ENCODE data around the gene B4GALNT3.
"Not testable (repeated sequence)": the region's sequence is repeated elsewhere in the genome, so short reads cannot be mapped to it uniquely, and the experiment has no call there.

Gene B4GALNT3

GRCh38 chr12:459430-460258, at the start of gene B4GALNT3:
B4GALNT3 (plus strand) TSS chr12:459939; CDS start chr12:460377, 438 bp downstream.
- peak within 1 kb of the TSS; percentile 34 to 38 for H3K4me3 ChIP-seq (replicated peaks in 1 of 2; ENCODE audit: low read depth in 2 of 2, low read length in 2 of 2)
- DNase-seq (ENCODE audit: low read depth in 2 of 2) = peak in 1 of 2 donors; percentile 14
- TF ChIP-seq CTCF (IDR thresholded peaks at IDR 0.05; ENCODE audit: low read depth, low read length) = no peak

GRCh38 chr12:414859-415258, 44.9 kb upstream of the B4GALNT3 start:
- no peak for TF ChIP-seq CTCF (IDR thresholded peaks at IDR 0.05; ENCODE audit: low read depth, low read length)
- no peak overlapping the region for H3K4me3 ChIP-seq (replicated peaks in 1 of 2; ENCODE audit: low read depth in 2 of 2, low read length in 2 of 2)
- no peak for DNase-seq (ENCODE audit: low read depth in 2 of 2)

GRCh38 chr12:418432-418831, 41.3 kb upstream of the B4GALNT3 start:
- TF ChIP-seq CTCF (IDR thresholded peaks at IDR 0.05; ENCODE audit: low read depth, low read length) = no peak
- no peak for DNase-seq (ENCODE audit: low read depth in 2 of 2)
- no peak overlapping the region for H3K4me3 ChIP-seq (replicated peaks in 1 of 2; ENCODE audit: low read depth in 2 of 2, low read length in 2 of 2)

GRCh38 chr12:422526-422925, 37.2 kb upstream of the B4GALNT3 start:
- DNase-seq (ENCODE audit: low read depth in 2 of 2) = no peak
- no peak overlapping the region for H3K4me3 ChIP-seq (replicated peaks in 1 of 2; ENCODE audit: low read depth in 2 of 2, low read length in 2 of 2)
- TF ChIP-seq CTCF (IDR thresholded peaks at IDR 0.05; ENCODE audit: low read depth, low read length) = no peak

GRCh38 chr12:435737-436136, 24.0 kb upstream of the B4GALNT3 start:
- DNase-seq (ENCODE audit: low read depth in 2 of 2); H3K4me3 ChIP-seq (replicated peaks in 1 of 2; ENCODE audit: low read depth in 2 of 2, low read length in 2 of 2): not testable (repeated sequence)

- H3K4me3 ChIP-seq (replicated peaks in 1 of 2; ENCODE audit: low read depth in 2 of 2, low read length in 2 of 2) = no peak overlapping the region
- TF ChIP-seq CTCF (IDR thresholded peaks at IDR 0.05; ENCODE audit: low read depth, low read length) = peak; percentile 83
- peak; percentile 55 to 63 for DNase-seq (ENCODE audit: low read depth in 2 of 2)
These were observed 17.4 kb upstream of the B4GALNT3 start for GRCh38 chr12:442235-442884.

- DNase-seq (ENCODE audit: low read depth in 2 of 2) = no peak
- H3K4me3 ChIP-seq (replicated peaks in 1 of 2; ENCODE audit: low read depth in 2 of 2, low read length in 2 of 2) = no peak overlapping the region
- TF ChIP-seq CTCF (IDR thresholded peaks at IDR 0.05; ENCODE audit: low read depth, low read length) = no peak
These were observed 12.6 kb upstream of the B4GALNT3 start for GRCh38 chr12:447141-447540.
